K562 (cell line): Measurements from ENCODE around the gene ZBTB20. TPM values are rescaled to one million over a fixed set of nuclear protein-coding genes. Genes with fewer than 3 reads are reported as not detected.

Source experiments
- ATAC-seq: fragments of 200-7000 bp; cut with Tn5 transposase; 3 replicates; pipeline ENCODE4 v1.9.1; 2020; ENCODE audit warnings: moderate library complexity
- BruUV-seq: library from RNA; stranded (reverse); fragments of 400-500 nt; replicated peaks from 2 replicates; lab custom pipeline; 2021; lab: Mats Ljungman, UMichigan
- CTCF ChIA-PET: fragments of 300-600 bp; formaldehyde crosslinking; extraction: SDS; loops from one replicate; lab custom pipeline; 2021; ENCODE audit warnings: low intra/inter-chr PET ratio; lab: Yijun Ruan, JAX
- POLR2A ChIA-PET: fragments of 300-600, 350-650 bp; sonication (Branson Sonifier 250); formaldehyde crosslinking; extraction: SDS; loops from one replicate; lab custom pipeline; 2021; ENCODE audit warnings: antibody characterized with exemption, inconsistent platforms; lab: Yijun Ruan, JAX
- DNase-seq, 4 experiments: peaks; one replicate each; pipeline versions ENCODE4 v3.0.0 to v3.0.0-alpha.2; 2011 to 2018; ENCODE audit warnings: low spot score in 3 of 4, mixed read lengths in 3 of 4; ENCODE audit errors: extremely low read depth in 1 of 4
- FAIRE-seq: peaks from 2 replicates; lab custom pipeline; 2011; peaks lifted over from hg19 to GRCh38; lab: Jason Lieb, UNC
- H2AFZ ChIP-seq: 2 replicates; pipeline ENCODE4 v1.6.0; 2011; ENCODE audit warnings: low read depth, low read length, control low read depth, inconsistent platforms
- H3K27ac ChIP-seq: fragments of 200-600 bp; 3 replicates; pipeline ENCODE4 v1.8.0; 2011; ENCODE audit warnings: low read depth, mild to moderate bottlenecking, control low read depth, inconsistent platforms, low read length, moderate library complexity, mixed read lengths; ENCODE audit errors: extremely low read depth
- H3K27me3 ChIP-seq, 2 experiments: fragments of 300-600 bp in 1 of 2; 2 replicates in 1 of 2; 3 replicates in 1 of 2; pipeline versions ENCODE4 v1.6.0 to v1.8.0; 2011; ENCODE audit warnings: inconsistent platforms in 2 of 2, low read length in 2 of 2, mild to moderate bottlenecking in 1 of 2, mixed read lengths in 1 of 2, moderate library complexity in 1 of 2; ENCODE audit not compliant: control insufficient read depth in 2 of 2, insufficient read depth in 2 of 2
- H3K36me3 ChIP-seq: fragments of 300-600 bp; 3 replicates; pipeline ENCODE4 v1.8.0; 2011; ENCODE audit warnings: mild to moderate bottlenecking, low read length, inconsistent platforms; ENCODE audit not compliant: control insufficient read depth, insufficient read depth
- H3K4me1 ChIP-seq, 2 experiments: fragments of 200-600 bp in 1 of 2; replicated peaks in 1 of 2; 2 replicates in 1 of 2; 3 replicates in 1 of 2; pipeline versions ENCODE4 v1.5.1 to v1.8.0; 2011; ENCODE audit warnings: inconsistent platforms in 2 of 2, low read length in 2 of 2, mild to moderate bottlenecking in 1 of 2, mixed read lengths in 1 of 2, moderate library complexity in 1 of 2; ENCODE audit not compliant: control insufficient read depth in 2 of 2, insufficient read depth in 2 of 2
- H3K4me2 ChIP-seq: 2 replicates; pipeline ENCODE4 v1.6.1; 2011; ENCODE audit warnings: low read length, control low read depth, inconsistent platforms, mixed read lengths; ENCODE audit not compliant: insufficient read depth
- H3K4me3 ChIP-seq: fragments of 200-600 bp; sonication (generic), shearing (Covaris generic); 2 replicates; pipeline ENCODE4 v1.5.1; 2016; ENCODE audit warnings: control low read depth, inconsistent platforms
- H3K79me2 ChIP-seq: fragments of 200-600 bp; 3 replicates; pipeline ENCODE4 v1.8.0; 2011; ENCODE audit warnings: low read length, inconsistent platforms; ENCODE audit not compliant: control insufficient read depth, insufficient read depth
- H3K9ac ChIP-seq, 2 experiments: 2 replicates each; pipeline versions ENCODE4 v1.6.0 to v1.6.1; 2011; ENCODE audit warnings: low read depth in 2 of 2, low read length in 2 of 2, control low read depth in 1 of 2, inconsistent platforms in 1 of 2, mild to moderate bottlenecking in 1 of 2, mixed read lengths in 1 of 2; ENCODE audit not compliant: insufficient read depth in 1 of 2
- H3K9me1 ChIP-seq: one replicate; pipeline ENCODE4 v1.6.0; 2011; ENCODE audit warnings: inconsistent platforms, mild to moderate bottlenecking, low read length, moderate library complexity; ENCODE audit not compliant: control insufficient read depth, insufficient read depth
- H3K9me3 ChIP-seq: replicated peaks from 2 replicates; pipeline ENCODE4 v1.5.1; 2011; ENCODE audit warnings: low read depth, low read length, inconsistent platforms; ENCODE audit not compliant: control insufficient read depth, insufficient read depth
- H4K20me1 ChIP-seq: replicated peaks from 2 replicates; pipeline ENCODE4 v1.6.1; 2011; ENCODE audit warnings: low read length, inconsistent platforms, mixed read lengths; ENCODE audit not compliant: control insufficient read depth, insufficient read depth
- BRD9 ChIP-seq: fragments of 450-650 bp; IDR thresholded peaks from 2 replicates; pipeline ENCODE4 v1.6.1; 2018; ENCODE audit warnings: low read depth; ENCODE audit not compliant: partially characterized antibody
- CHAMP1 ChIP-seq: fragments of 450-650 bp; IDR thresholded peaks from 2 replicates; pipeline ENCODE4 v1.6.1; 2016; ENCODE audit warnings: mild to moderate bottlenecking
- CHD4 ChIP-seq: fragments of 200-600 bp; sonication (generic); IDR thresholded peaks from 3 replicates; pipeline ENCODE4 v1.6.1; 2012; ENCODE audit warnings: low read depth, mild to moderate bottlenecking, mixed read lengths, low read length, inconsistent platforms; ENCODE audit not compliant: insufficient read depth, insufficient replicate concordance, poor library complexity, severe bottlenecking
- DIDO1 ChIP-seq: fragments of 450-650 bp; IDR thresholded peaks from 2 replicates; pipeline ENCODE4 v1.6.1; 2016; ENCODE audit warnings: low read depth, missing biosample characterization, missing genetic modification characterization
- ELF2 ChIP-seq: fragments of 250-450 bp; sonication (Bioruptor Pico); IDR thresholded peaks from 2 replicates; pipeline ENCODE4 v1.5.0; 2021; ENCODE audit warnings: mild to moderate bottlenecking
- EWSR1 ChIP-seq: fragments of 450-650 bp; IDR thresholded peaks from 2 replicates; pipeline ENCODE4 v1.6.1; 2018; ENCODE audit warnings: borderline replicate concordance, mild to moderate bottlenecking, low read depth, moderate library complexity; ENCODE audit not compliant: partially characterized antibody
- KLF1 ChIP-seq: fragments of 450-650 bp; IDR thresholded peaks from 2 replicates; pipeline ENCODE4 v1.6.1; 2016; ENCODE audit warnings: missing genetic modification characterization, missing compliant biosample characterization
- MAX ChIP-seq: sonication (generic); formaldehyde crosslinking; IDR thresholded peaks from 2 replicates; pipeline ENCODE4 v1.9.0; 2022; ENCODE audit warnings: mild to moderate bottlenecking, missing genetic modification reagents
- NFE2 ChIP-seq: IDR thresholded peaks from 2 replicates; pipeline ENCODE4 v1.6.1; 2014; ENCODE audit warnings: antibody characterized with exemption, low read depth
- NR2C1 ChIP-seq, 2 experiments: fragments of 450-650 bp; IDR thresholded peaks; 2 replicates each; pipeline ENCODE4 v1.6.1; 2017; ENCODE audit warnings: mild to moderate bottlenecking in 2 of 2, antibody characterized with exemption in 1 of 2, inconsistent platforms in 1 of 2, missing compliant biosample characterization in 1 of 2, missing genetic modification characterization in 1 of 2
- RHOXF2B ChIP-seq: fragments of 250-450 bp; sonication (Bioruptor Pico); conservative IDR thresholded peaks from 2 replicates; pipeline ENCODE4 v1.5.1; 2021
- SRSF7 ChIP-seq: fragments of 200-400 bp; formaldehyde crosslinking; optimal IDR thresholded peaks from 2 replicates; pipeline ENCODE3; 2017; ENCODE audit warnings: mild to moderate bottlenecking, low read depth, low read length
- U2AF1 ChIP-seq: fragments of 200-400 bp; formaldehyde crosslinking; optimal IDR thresholded peaks from 2 replicates; pipeline ENCODE3; 2017; ENCODE audit warnings: mild to moderate bottlenecking, low read depth, low read length, moderate library complexity
- ZNF431 ChIP-seq: sonication (generic); formaldehyde crosslinking; IDR thresholded peaks from 2 replicates; pipeline ENCODE4 v1.8.0; 2022; ENCODE audit warnings: mild to moderate bottlenecking, missing genetic modification reagents
- WGBS: fragments of 100-300 bp; shearing (Covaris generic); methylation state at CpG from one replicate; pipeline ENCODE4 v1.1.6; 2016; ENCODE audit warnings: low coverage, mixed read lengths; ENCODE audit not compliant: insufficient coverage; ENCODE audit errors: missing lambda C conversion rate; 5-methylcytosine and 5-hydroxymethylcytosine counted together
- in situ Hi-C: fragments of 300-500 bp; cut with MboI; formaldehyde crosslinking; loops from 4 replicates; pipeline ENCODE4 v1.15.0; 2018; ENCODE audit warnings: inconsistent platforms, mixed read lengths
- intact Hi-C: fragments of 100-400 bp; cut with micrococcal nuclease; formaldehyde crosslinking; loops from 2 replicates; pipeline ENCODE4 v1.14.2; 2022
- polyA plus RNA-seq, 8 experiments: library from polyadenylated mRNA; depleted of rRNA in 4 of 8; stranded (reverse) in 5 of 8; unstranded in 3 of 8; fragments of >200 nt; fragmentation: Nextera tagmentation in 2 of 8; fragmentation: Illumina TruSeq in 1 of 8; extraction: Ambion mirVana in 2 of 8; extraction: Trizol in 1 of 8; gene quantifications; 2 replicates each; pipeline versions ENCODE4 v1.2.1 to v1.2.3, GENCODE V29; 2011 to 2014; ENCODE audit warnings: inconsistent platforms in 1 of 8, missing spikeins in 1 of 8
- total RNA-seq, 7 experiments: library from RNA; depleted of rRNA in 6 of 7; stranded (reverse); fragments of >200 nt in 6 of 7; fragmentation: Illumina TruSeq in 2 of 7; extraction: Trizol in 2 of 7; gene quantifications; 2 replicates each; pipeline versions ENCODE4 v1.2.1 to v1.2.3, GENCODE V29; 2011 to 2021; ENCODE audit warnings: low replicate concordance in 1 of 7

ZBTB20 gene
- total and polyA plus RNA-seq, 9 of the 15 experiments (the other 6 are each of a cell fraction or from before 2014, with no cell fraction given): 0.17 to 1.7 (median 0.45) TPM

GRCh38 chr3:115022835-115023398 is 124.2 kb downstream of the ZBTB20 start:
- H3K79me2 ChIP-seq: no peaks in the 10 kb centered on the region
- H3K9ac ChIP-seq: no peak overlapping the region
- H3K9me3 ChIP-seq: no peaks in the 10 kb centered on the region
- no peak overlapping the region for H3K27ac ChIP-seq
- H3K36me3 ChIP-seq: no peaks in the 10 kb centered on the region
- intact Hi-C loops: no loop called here
- H3K27me3 ChIP-seq: no peaks in the 10 kb centered on the region
- ATAC-seq: no peak
- H3K4me2 ChIP-seq: no peak overlapping the region
- TF ChIP-seq RHOXF2B (CRISPR knock-in tag) (no peak), DIDO1 (tag) (no peak), SRSF7 (no peak)
- WGBS: 9% methylated on average over 1 of the region's 1 CpG
- CTCF ChIA-PET: no interaction called here
- no peaks in the 10 kb centered on the region for H3K9me1 ChIP-seq
- no peak for FAIRE-seq
- BruUV-seq: no TSS peak
- no peak for DNase-seq
- no peak overlapping the region for H2AFZ ChIP-seq
- no peak overlapping the region for H3K4me3 ChIP-seq
- H3K4me1 ChIP-seq: no peaks in the 10 kb centered on the region
- POLR2A ChIA-PET: no interaction called here
- in situ Hi-C loops: no loop called here
- H4K20me1 ChIP-seq: no peaks in the 10 kb centered on the region

- CTCF ChIA-PET: no interaction called here
- Histone ChIP-seq H3K27me3 (no peaks in the 10 kb centered on the region), H3K9ac (no peak overlapping the region), H3K27ac (no peak overlapping the region), H2AFZ (no peak overlapping the region), H4K20me1 (no peaks in the 10 kb centered on the region), H3K9me1 (no peaks in the 10 kb centered on the region), H3K4me2 (no peak overlapping the region), H3K9me3 (no peaks in the 10 kb centered on the region), H3K79me2 (no peaks in the 10 kb centered on the region), H3K4me3 (no peak overlapping the region), H3K4me1 (no peaks in the 10 kb centered on the region), H3K36me3 (no peaks in the 10 kb centered on the region)
- WGBS: 25% methylated on average over 2 of the region's 2 CpGs
- ATAC-seq: no peak
- no TSS peak for BruUV-seq
- intact Hi-C loops (no loop called here), in situ Hi-C loops (no loop called here)
- POLR2A ChIA-PET: no interaction called here
- no peak for FAIRE-seq
- DNase-seq: no peak
- TF ChIP-seq CHAMP1 (no peak), CHD4 (no peak), KLF1 (tag) (no peak), U2AF1 (no peak), BRD9 (no peak), NFE2 (no peak), MAX (no peak), ELF2 (no peak), EWSR1 (no peak), NR2C1 (IDR thresholded peaks at IDR 0.05) (no peak), NR2C1 (tag; IDR thresholded peaks at IDR 0.05) (no peak), ZNF431 (CRISPR knock-in tag) (no peak)
These were observed 124.9 kb downstream of the ZBTB20 start for GRCh38 chr3:115022199-115022598.
